Measurements from ENCODE around the gene CFAP90. TPM values are rescaled to one million over a fixed set of nuclear protein-coding genes. Genes with fewer than 3 reads are reported as not detected.
A peak's percentile ranks its signal among the peaks of the same experiment; 100 is the strongest.

CFAP90 gene
- total RNA-seq, 2 experiments from 2014 or later = not detected

- H3K27ac Mint-ChIP-seq = peak overlapping the region; percentile 10
Measured at GRCh38 chr5:7867260-7867659, 16.3 kb upstream of the CFAP90 start.

GRCh38 chr5:7866196-7866595 is 15.3 kb upstream of the CFAP90 start:
- H3K9me3 Mint-ChIP-seq = no peaks in the 10 kb centered on the region
- intact Hi-C loops (cut with DNase I, micrococcal nuclease) = loop anchor here in 1 of 2 experiments (5.0 kb wide), 2 partner anchors 1229 to 1489 kb away; partner anchors contain the start of gene MED10
- Histone ChIP-seq H3K27ac (ENCODE audit: low read depth in 1 of 2, low read length in 2 of 2) (no peak overlapping the region), H3K4me1 (ENCODE audit: insufficient read depth, low read length) (peaks cover 20% of the 10 kb centered on the region), H3K27me3 (ENCODE audit: control insufficient read depth in 1 of 2, insufficient read depth in 2 of 2, low read length in 2 of 2) (no peaks in the 10 kb centered on the region), H3K36me3 (ENCODE audit: insufficient read depth, low read length) (peaks cover 27% of the 10 kb centered on the region), H3K9me3 (ENCODE audit: control insufficient read depth in 1 of 2, insufficient read depth in 1 of 2, low read length in 2 of 2) (no peaks in the 10 kb centered on the region), H3K4me3 (ENCODE audit: low read length) (no peak overlapping the region)
- DNase-seq = no peak
- CTCF ChIA-PET = no interaction called here
- H3K4me3 Mint-ChIP-seq = no peak overlapping the region
- TF ChIP-seq CTCF (IDR thresholded peaks at IDR 0.05) = no peak
- POLR2A ChIA-PET = no interaction called here
- H3K36me3 Mint-ChIP-seq (ENCODE audit: low read depth) = peaks cover 57% of the 10 kb centered on the region
- H3K27ac Mint-ChIP-seq = no peak overlapping the region
- ATAC-seq (ENCODE audit: poor library complexity) = no peak
- H3K27me3 Mint-ChIP-seq = no peaks in the 10 kb centered on the region
- H3K4me1 Mint-ChIP-seq (ENCODE audit: low read depth) = peaks cover 56% of the 10 kb centered on the region

More at GRCh38 chr5:7867260-7867659, 16.3 kb upstream of the CFAP90 start:
- H3K4me3 ChIP-seq (ENCODE audit: low read length) = no peak overlapping the region
- no peak overlapping the region for H3K27ac ChIP-seq (ENCODE audit: low read depth in 1 of 2, low read length in 2 of 2)
- no peaks in the 10 kb centered on the region for H3K9me3 ChIP-seq (ENCODE audit: control insufficient read depth in 1 of 2, insufficient read depth in 1 of 2, low read length in 2 of 2)
- ATAC-seq (ENCODE audit: poor library complexity) (no peak), DNase-seq (no peak)
- Mint-ChIP-seq H3K36me3 (ENCODE audit: low read depth) (peaks cover 58% of the 10 kb centered on the region), H3K4me1 (ENCODE audit: low read depth) (peaks cover 67% of the 10 kb centered on the region), H3K27me3 (no peaks in the 10 kb centered on the region), H3K4me3 (peak overlapping the region; percentile 93), H3K9me3 (no peaks in the 10 kb centered on the region)
- ChIA-PET CTCF (no interaction called here), POLR2A (no interaction called here)
- no peaks in the 10 kb centered on the region for H3K27me3 ChIP-seq (ENCODE audit: control insufficient read depth in 1 of 2, insufficient read depth in 2 of 2, low read length in 2 of 2)
- H3K4me1 ChIP-seq (ENCODE audit: insufficient read depth, low read length) = peaks cover 26% of the 10 kb centered on the region
- H3K36me3 ChIP-seq (ENCODE audit: insufficient read depth, low read length) = peaks cover 19% of the 10 kb centered on the region
- intact Hi-C loops (cut with DNase I, micrococcal nuclease) = loop anchor here in 1 of 2 experiments (5.0 kb wide), 2 partner anchors 1230 to 1490 kb away; partner anchors contain the start of gene MED10
- TF ChIP-seq CTCF (IDR thresholded peaks at IDR 0.05) = no peak

DNA sequence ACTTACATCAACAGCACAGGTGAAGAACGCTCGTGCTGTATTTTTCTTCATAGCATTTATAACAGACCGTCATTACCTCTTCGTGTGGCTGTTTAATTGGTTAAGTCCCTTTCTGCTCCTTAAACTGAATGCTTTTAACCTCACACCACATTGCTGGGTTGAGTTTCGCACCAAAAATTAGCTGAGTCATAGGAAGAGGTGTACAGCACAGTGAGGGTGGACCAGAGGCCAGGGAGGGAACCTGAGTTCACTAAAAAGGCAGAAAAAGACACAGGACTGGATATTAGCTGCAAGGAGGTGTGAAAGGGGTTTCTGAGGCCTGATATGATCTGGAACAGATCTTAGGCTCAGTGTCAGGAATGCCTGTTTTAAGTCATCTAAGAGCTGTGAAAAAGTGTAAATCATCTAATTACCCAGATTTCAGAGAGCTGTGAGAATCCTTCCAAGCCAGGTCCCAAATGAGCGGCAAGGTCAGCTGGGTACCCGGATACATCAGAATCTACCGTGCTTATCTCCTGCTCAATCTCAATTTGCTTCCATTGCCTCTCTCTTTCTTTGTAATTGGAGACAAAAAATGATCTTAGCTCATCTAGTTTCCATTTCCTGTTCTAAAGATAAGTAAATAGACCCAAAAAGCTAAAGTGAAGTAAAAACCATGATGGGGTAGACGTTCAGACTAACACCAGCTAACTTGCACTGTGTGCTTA is 7.1 kb upstream of the CFAP90 start:
- intact Hi-C loops (cut with DNase I, micrococcal nuclease) = loop anchor here in 1 of 2 experiments (10.0 kb wide), 2 partner anchors 597 to 1093 kb away; no protein-coding TSS in a partner anchor
- CTCF ChIA-PET = interaction anchor here (0.9 to 1.4 kb wide), 3 partner anchors 13 to 29 kb away, joined by 3 to 4 read pairs (median 4); no protein-coding TSS in a partner anchor
- POLR2A ChIA-PET = interaction anchor here (0.5 to 2.2 kb wide), 3 partner anchors 11 to 15 kb away, joined by 3 to 22 read pairs (median 7); partner anchors contain the start of genes FASTKD3 and MTRR

More for the DNA sequence above, 7.1 kb upstream of the CFAP90 start:
- H3K9me3 Mint-ChIP-seq = no peaks in the 10 kb centered on the region
- H3K4me3 ChIP-seq (ENCODE audit: low read length) = no peak overlapping the region
- DNase-seq (peak in 1 of 14 experiments; percentile 13), ATAC-seq (ENCODE audit: poor library complexity) (peak; percentile 41)
- H3K27me3 ChIP-seq (ENCODE audit: control insufficient read depth in 1 of 2, insufficient read depth in 2 of 2, low read length in 2 of 2) = no peaks in the 10 kb centered on the region
- no peak overlapping the region for H3K27ac ChIP-seq (ENCODE audit: low read depth in 1 of 2, low read length in 2 of 2)
- no peak for TF ChIP-seq CTCF (IDR thresholded peaks at IDR 0.05)
- no peaks in the 10 kb centered on the region for H3K27me3 Mint-ChIP-seq
- peak overlapping the region; percentile 75 for H3K27ac Mint-ChIP-seq
- H3K4me1 ChIP-seq (ENCODE audit: insufficient read depth, low read length) = peaks cover 12% of the 10 kb centered on the region
- peaks cover 34% of the 10 kb centered on the region for H3K36me3 ChIP-seq (ENCODE audit: insufficient read depth, low read length)
- H3K9me3 ChIP-seq (ENCODE audit: control insufficient read depth in 1 of 2, insufficient read depth in 1 of 2, low read length in 2 of 2) = no peaks in the 10 kb centered on the region
- peaks cover 45% of the 10 kb centered on the region for H3K36me3 Mint-ChIP-seq (ENCODE audit: low read depth)
- peaks cover 22% of the 10 kb centered on the region for H3K4me1 Mint-ChIP-seq (ENCODE audit: low read depth)
- no peak overlapping the region for H3K4me3 Mint-ChIP-seq
